ENCODE measurements around the gene JMJD7.

JMJD7 gene

GRCh38 chr15:41869770-41870688 is 42.1 kb downstream of the JMJD7 start:
- no peak for DNase-seq

GRCh38 chr15:41870689-41871081 is 42.8 kb downstream of the JMJD7 start:
- DNase-seq, result peak; percentile 34 to 60

GRCh38 chr15:41871175-41871905 is 43.4 kb downstream of the JMJD7 start:
- no peak for DNase-seq

- no peak for DNase-seq
These were observed 44.4 kb downstream of the JMJD7 start for GRCh38 chr15:41872166-41872747.

GRCh38 chr15:41873711-41874110 is 45.8 kb downstream of the JMJD7 start:
- no peak for DNase-seq

GRCh38 chr15:41874736-41875135 is 46.8 kb downstream of the JMJD7 start:
- DNase-seq, result no peak

GRCh38 chr15:41876007-41876406 is 48.1 kb downstream of the JMJD7 start:
- no peak for DNase-seq

- no peak for DNase-seq
These were observed 48.8 kb downstream of the JMJD7 start for GRCh38 chr15:41876689-41877088.

- DNase-seq, result no peak
These were observed 49.9 kb downstream of the JMJD7 start for GRCh38 chr15:41877631-41878354.

GRCh38 chr15:41878355-41878699 is 50.4 kb downstream of the JMJD7 start:
- DNase-seq, result no peak

GRCh38 chr15:41879321-41879845 is 51.5 kb downstream of the JMJD7 start:
- no peak for DNase-seq

GRCh38 chr15:41880156-41880877 is 52.4 kb downstream of the JMJD7 start:
- DNase-seq, result no peak

GRCh38 chr15:41881086-41881485 is 53.2 kb downstream of the JMJD7 start:
- no peak for DNase-seq

- no peak for DNase-seq
These were observed 53.6 kb downstream of the JMJD7 start for GRCh38 chr15:41881550-41881919.

- DNase-seq, result no peak
These were observed 54.2 kb downstream of the JMJD7 start for GRCh38 chr15:41881920-41882688.

GRCh38 chr15:41882689-41883483 is 55.0 kb downstream of the JMJD7 start:
- DNase-seq, result no peak

GRCh38 chr15:41883484-41883825 is 55.6 kb downstream of the JMJD7 start:
- DNase-seq, result no peak

GRCh38 chr15:41884458-41884857 is 56.6 kb downstream of the JMJD7 start:
- DNase-seq, result no peak

- DNase-seq, result no peak
These were observed 57.4 kb downstream of the JMJD7 start for GRCh38 chr15:41885321-41885720.

GRCh38 chr15:41885841-41886240 is 57.9 kb downstream of the JMJD7 start:
- DNase-seq, result no peak

- DNase-seq, result no peak
These were observed 58.8 kb downstream of the JMJD7 start for GRCh38 chr15:41886741-41887140.
